ENCODE data around the gene ATP2B3.

Gene ATP2B3

GRCh38 chrX:153610836-153611213, 93.4 kb downstream of the ATP2B3 start:
- Histone ChIP-seq H2AFZ (ENCODE audit: low read length) (no peak overlapping the region), H3K9me3 (ENCODE audit: insufficient read depth, low read depth, low read length) (no peaks in the 10 kb centered on the region), H3K4me1 (ENCODE audit: insufficient read depth, low read length, poor library complexity, severe bottlenecking) (no peaks in the 10 kb centered on the region), H3K27me3 (ENCODE audit: insufficient read depth, low read length, poor library complexity, severe bottlenecking) (no peaks in the 10 kb centered on the region), H3F3A (ENCODE audit: low read depth) (no peaks in the 10 kb centered on the region), H3K79me2 (ENCODE audit: insufficient read depth, low read length) (no peaks in the 10 kb centered on the region), H3K4me2 (ENCODE audit: low read depth, low read length, poor library complexity, severe bottlenecking) (no peak overlapping the region), H3K4me3 (ENCODE audit: low read length, poor library complexity, severe bottlenecking) (no peak overlapping the region), H3K36me3 (ENCODE audit: insufficient read depth, low read length) (no peaks in the 10 kb centered on the region), H3K9me2 (replicated peaks; ENCODE audit: low read depth, low read length) (no peaks in the 10 kb centered on the region), H3K9ac (ENCODE audit: low read depth, low read length, poor library complexity, severe bottlenecking) (no peak overlapping the region), H4K20me1 (ENCODE audit: insufficient read depth, low read length, poor library complexity, severe bottlenecking) (no peaks in the 10 kb centered on the region)
- TF ChIP-seq EZH2phosphoT487 (IDR thresholded peaks at IDR 0.05; ENCODE audit: borderline replicate concordance) (no peak), CTCF (conservative IDR thresholded peaks at IDR 0.05; ENCODE audit: low read length) (no peak)

DNA sequence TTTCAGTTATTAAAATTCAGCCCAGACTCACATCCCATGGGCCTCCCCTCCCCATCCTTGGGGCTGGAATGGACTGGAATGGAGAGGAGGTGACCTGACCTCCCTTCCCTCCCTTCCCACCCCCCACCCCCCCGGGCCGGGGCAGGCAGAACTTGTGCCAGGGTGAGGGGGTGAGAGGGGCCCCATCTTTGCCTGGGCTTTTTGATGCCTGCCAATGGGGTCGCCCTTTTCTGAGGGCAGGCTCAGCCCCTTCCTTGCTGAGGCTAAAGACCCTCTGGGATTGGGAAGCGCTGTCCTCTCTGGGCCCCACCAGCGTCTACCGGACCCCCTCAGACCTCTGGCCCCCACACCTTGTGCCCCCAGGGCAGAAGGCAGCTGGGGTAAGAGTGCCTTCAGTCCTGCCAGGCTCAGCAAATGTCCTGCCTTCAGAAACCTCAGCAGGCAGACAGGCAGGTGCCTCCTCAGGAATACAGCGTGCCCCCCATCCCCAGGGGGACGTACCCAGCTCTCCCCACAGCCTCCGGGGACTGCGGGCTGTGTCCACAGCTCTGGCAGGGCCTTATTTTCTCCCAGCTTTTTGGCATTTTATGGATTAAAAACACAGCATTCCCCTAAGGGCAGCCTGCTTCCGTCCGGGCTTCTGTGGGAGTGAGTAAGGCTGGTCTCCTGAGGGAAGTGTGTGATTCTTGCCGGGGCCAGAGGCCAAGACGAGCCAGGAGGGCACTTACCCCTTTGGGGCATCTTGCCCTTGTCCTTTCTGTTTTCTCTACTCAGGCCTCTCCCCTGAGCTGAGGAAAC, 94.1 kb downstream of the ATP2B3 start:
- no peaks in the 10 kb centered on the region for H3K4me1 ChIP-seq (ENCODE audit: insufficient read depth, low read length, poor library complexity, severe bottlenecking)
- no peak for TF ChIP-seq CTCF (conservative IDR thresholded peaks at IDR 0.05; ENCODE audit: low read length)
- TF ChIP-seq EZH2phosphoT487 (IDR thresholded peaks at IDR 0.05; ENCODE audit: borderline replicate concordance): no peak

GRCh38 chrX:153612413-153612812, 95.0 kb downstream of the ATP2B3 start:
- TF ChIP-seq EZH2phosphoT487 (IDR thresholded peaks at IDR 0.05; ENCODE audit: borderline replicate concordance) (no peak), CTCF (conservative IDR thresholded peaks at IDR 0.05; ENCODE audit: low read length) (no peak)
- Histone ChIP-seq H3K4me3 (ENCODE audit: low read length, poor library complexity, severe bottlenecking) (no peak overlapping the region), H3F3A (ENCODE audit: low read depth) (no peaks in the 10 kb centered on the region), H2AFZ (ENCODE audit: low read length) (no peak overlapping the region), H3K27me3 (ENCODE audit: insufficient read depth, low read length, poor library complexity, severe bottlenecking) (no peaks in the 10 kb centered on the region), H3K36me3 (ENCODE audit: insufficient read depth, low read length) (no peaks in the 10 kb centered on the region), H3K79me2 (ENCODE audit: insufficient read depth, low read length) (no peaks in the 10 kb centered on the region), H3K4me1 (ENCODE audit: insufficient read depth, low read length, poor library complexity, severe bottlenecking) (no peaks in the 10 kb centered on the region), H3K9ac (ENCODE audit: low read depth, low read length, poor library complexity, severe bottlenecking) (no peak overlapping the region), H3K4me2 (ENCODE audit: low read depth, low read length, poor library complexity, severe bottlenecking) (no peak overlapping the region), H3K9me3 (ENCODE audit: insufficient read depth, low read depth, low read length) (no peaks in the 10 kb centered on the region), H3K9me2 (replicated peaks; ENCODE audit: low read depth, low read length) (no peaks in the 10 kb centered on the region), H4K20me1 (ENCODE audit: insufficient read depth, low read length, poor library complexity, severe bottlenecking) (no peaks in the 10 kb centered on the region)

More for the DNA sequence above, 94.1 kb downstream of the ATP2B3 start:
- Histone ChIP-seq H3K9ac (ENCODE audit: low read depth, low read length, poor library complexity, severe bottlenecking) (no peak overlapping the region), H3K79me2 (ENCODE audit: insufficient read depth, low read length) (no peaks in the 10 kb centered on the region), H2AFZ (ENCODE audit: low read length) (no peak overlapping the region), H3F3A (ENCODE audit: low read depth) (no peaks in the 10 kb centered on the region), H3K27me3 (ENCODE audit: insufficient read depth, low read length, poor library complexity, severe bottlenecking) (no peaks in the 10 kb centered on the region), H3K4me3 (ENCODE audit: low read length, poor library complexity, severe bottlenecking) (no peak overlapping the region), H4K20me1 (ENCODE audit: insufficient read depth, low read length, poor library complexity, severe bottlenecking) (no peaks in the 10 kb centered on the region), H3K9me3 (ENCODE audit: insufficient read depth, low read depth, low read length) (no peaks in the 10 kb centered on the region), H3K9me2 (replicated peaks; ENCODE audit: low read depth, low read length) (no peaks in the 10 kb centered on the region), H3K36me3 (ENCODE audit: insufficient read depth, low read length) (no peaks in the 10 kb centered on the region), H3K4me2 (ENCODE audit: low read depth, low read length, poor library complexity, severe bottlenecking) (no peak overlapping the region)
